CD4-positive, alpha-beta T cell treated with Interleukin-10 for 1 hour (primary cell): ENCODE results near the gene MYCN.
A peak's percentile ranks its signal among the peaks of the same experiment; 100 is the strongest.
"Not testable (repeated sequence)": the region's sequence is repeated elsewhere in the genome, so short reads cannot be mapped to it uniquely, and the experiment has no call there.

ENCODE experiments used
- DNase-seq: peaks from one replicate; pipeline ENCODE4 v3.0.0-alpha.2; 2020

Gene MYCN

DNA sequence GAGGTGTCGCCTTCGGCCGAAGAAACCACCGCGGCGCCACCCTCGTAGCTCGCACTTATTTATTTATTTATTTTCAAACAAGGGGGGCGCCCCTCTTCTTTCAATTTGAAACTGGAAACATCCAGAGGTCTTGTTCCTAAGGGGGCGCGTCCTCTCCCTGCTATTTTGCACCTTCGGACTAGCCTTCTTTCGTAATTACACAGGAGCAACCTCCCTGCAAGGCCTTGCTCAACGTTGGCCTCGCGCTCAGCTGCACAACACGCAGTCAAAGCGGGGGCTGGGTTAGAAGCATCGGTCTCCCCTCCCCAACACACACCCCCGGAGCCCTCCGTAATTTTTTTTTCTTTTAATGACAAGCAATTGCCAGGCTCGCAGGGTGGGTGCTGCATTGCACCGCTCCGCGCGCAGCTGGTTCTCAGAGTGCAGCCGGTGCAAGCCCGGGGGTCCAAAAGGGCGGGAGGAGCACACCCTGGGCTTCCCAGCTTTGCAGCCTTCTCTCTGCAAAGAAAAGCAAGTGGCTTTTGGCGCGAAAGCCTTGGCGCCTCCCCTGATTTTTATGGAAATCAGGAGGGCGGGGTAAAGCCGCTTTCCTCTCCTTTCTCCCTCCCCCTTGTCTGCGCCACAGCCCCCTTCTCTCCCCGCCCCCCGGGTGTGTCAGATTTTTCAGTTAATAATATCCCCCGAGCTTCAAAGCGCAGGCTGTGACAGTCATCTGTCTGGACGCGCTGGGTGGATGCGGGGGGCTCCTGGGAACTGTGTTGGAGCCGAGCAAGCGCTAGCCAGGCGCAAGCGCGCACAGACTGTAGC, at the start of gene MYCN:
TSS of gene MYCN (plus strand) at position 697 of the 807 bp plus-strand sequence. CDS start 1,515 bp downstream, outside the sequence.
- peak; percentile 5 for DNase-seq

DNA sequence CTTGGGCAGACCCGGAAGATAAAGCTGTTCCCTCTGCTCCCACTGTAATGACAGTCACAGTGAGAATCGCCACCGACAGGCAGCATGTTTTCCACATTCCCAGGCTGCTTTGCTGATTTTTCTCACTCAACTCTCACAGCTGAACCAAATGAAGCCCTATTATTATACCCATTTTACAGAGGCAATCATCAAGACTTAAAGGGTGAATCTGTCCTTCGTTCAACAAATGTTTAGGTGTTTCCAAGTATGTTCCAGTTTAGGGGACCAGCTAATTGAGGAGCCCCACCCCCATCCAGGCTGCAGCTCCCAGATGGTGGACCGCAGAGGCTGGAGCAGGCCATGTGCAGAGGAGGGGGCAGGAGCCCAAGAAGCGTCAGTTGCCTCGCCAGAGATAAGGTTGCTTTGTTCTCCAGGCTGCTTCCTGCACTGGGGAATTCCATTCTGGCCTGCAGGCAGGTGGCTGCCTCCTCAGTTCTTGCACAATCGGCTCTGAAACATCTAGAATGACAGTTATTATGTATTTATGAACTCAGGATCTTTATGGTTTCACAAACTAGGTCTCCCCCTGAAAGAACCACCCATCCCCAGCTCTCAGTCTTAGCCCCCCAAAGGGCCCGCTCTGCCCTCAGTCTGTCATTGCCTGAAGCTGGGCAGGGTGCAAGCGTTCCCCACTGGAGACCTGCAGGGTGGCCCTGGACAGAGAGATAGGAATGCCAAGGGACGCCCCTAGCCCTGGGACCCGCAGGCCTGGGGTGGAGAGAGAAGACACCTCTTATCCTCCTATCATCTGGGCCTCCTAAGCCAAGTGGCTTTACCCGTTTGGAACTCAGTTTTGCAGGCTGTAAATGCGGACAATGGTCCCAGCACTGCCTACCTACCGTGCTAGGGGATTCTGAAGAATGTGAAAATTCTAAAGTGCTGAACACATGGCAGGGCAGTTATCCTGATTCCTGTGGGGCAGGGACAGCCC, 49.1 kb upstream of the MYCN start:
- DNase-seq: no peak

DNA sequence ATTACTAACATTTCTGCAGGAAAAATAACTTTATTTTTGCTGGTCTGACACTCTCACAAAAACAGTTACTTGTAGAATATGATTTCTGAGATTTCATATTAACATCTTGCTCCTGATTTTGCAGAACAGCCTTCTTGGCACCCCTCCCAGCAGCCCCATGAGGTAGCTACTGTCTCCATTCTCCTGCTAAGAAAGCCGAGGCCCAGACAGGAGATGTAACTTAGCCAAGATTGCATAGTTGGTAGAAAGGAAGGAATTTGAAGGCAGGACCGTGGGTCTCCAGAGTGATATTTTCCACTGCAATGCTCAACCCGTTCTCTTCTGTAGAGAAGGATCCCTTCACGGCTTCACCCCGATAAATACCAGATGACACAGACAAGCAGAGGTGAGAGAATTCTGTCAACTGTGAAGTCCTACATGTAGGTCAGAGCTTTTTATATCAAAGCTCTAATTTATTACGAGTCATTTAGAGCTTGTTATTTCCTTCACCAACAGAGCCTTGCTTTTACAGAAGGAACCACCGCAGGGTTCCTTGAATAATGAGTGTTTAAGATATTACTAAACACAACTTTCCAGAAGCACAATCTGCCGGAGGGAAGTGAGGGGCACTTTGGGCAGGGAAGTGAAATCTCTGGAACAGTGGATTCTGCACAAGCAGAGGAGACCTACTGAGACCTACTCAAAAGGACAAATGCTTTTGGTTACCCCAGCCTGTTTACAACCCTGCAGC, 48.0 kb upstream of the MYCN start:
- DNase-seq: no peak

DNA sequence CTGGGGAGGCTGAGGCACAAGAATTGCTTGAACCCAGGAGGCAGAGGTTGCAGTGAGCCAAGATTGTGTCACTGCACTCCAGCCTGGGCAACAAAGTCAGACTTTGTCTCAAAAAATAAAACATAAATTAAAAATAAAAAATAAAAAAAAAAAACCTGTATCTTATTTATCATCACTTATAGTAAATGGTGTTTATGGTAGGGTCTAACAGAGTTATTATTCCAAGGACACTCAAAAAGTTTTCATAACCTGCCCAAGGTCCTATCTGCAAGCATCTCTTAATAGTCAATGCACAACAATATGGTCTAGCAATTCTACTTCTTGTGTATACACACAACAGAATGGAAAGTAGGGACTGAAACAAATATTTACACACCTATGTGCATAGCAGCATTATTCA, 47.3 kb upstream of the MYCN start:
- DNase-seq: no peak

DNA sequence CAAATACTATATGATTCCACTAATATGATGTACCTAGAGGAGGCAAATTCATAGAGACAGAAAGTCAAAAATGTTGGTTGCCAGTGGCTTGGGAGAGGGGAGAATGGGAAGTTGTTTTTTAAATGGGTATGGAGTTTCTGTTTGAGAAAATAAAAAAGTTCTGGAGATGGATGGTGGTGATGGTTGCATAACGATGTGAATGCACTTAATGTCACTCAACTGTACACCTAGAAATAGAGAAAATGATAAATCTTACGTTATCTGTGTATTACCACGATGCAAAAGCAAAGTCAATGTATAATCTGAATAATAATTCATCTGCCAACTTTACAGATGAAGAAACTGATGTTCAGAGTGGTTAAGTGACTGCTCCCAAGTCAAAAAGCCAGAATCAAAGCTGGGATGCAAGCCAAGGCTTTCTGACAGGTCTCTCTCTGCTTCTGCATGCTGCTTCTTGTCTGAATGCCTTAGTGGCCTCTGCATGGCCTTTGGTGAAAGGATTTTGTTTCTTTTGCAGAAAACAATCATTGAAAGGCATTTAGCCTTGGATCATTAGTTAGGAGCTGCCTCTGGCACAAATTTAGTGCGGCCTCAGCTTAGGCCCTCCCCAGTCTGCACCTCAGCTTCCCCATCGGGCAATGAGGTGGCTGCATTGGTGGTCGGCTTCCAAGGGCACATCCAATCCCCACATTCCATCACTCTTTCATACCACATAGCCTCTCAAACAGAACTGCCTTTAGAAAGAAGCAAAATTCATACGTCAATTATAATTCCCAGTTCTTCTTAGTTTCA, 46.5 kb upstream of the MYCN start:
- no peak for DNase-seq

DNA sequence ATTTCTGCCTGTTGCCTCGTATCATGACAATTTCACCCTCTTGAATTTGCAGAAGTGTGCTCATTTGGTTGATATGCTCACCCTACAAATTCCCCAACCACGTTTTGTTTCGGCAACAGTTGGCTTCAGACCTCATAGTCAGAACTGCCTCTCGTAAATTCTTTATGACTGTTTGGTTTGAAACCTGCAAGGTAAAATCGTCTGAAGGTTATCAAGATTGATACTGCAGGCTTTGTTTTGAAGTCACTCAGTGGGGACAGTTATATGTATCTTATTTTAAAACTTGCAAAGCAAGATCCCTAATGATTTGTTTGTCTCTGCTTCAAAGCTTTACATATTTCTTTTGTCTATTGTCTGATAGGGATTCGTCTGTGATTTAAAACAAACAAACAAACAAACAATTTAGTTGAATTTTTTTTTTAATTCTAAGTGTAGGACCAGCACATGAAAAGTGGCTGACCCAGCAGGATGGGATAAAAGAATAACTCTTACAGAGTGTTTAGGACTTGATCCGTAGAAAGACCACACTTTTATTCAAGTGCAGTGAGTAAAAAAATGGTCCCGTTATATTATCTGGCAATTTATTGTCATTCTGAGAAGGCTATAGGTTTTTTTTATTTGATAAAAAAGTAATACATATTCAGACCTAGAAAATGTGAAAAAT, 45.7 kb upstream of the MYCN start:
- no peak for DNase-seq

DNA sequence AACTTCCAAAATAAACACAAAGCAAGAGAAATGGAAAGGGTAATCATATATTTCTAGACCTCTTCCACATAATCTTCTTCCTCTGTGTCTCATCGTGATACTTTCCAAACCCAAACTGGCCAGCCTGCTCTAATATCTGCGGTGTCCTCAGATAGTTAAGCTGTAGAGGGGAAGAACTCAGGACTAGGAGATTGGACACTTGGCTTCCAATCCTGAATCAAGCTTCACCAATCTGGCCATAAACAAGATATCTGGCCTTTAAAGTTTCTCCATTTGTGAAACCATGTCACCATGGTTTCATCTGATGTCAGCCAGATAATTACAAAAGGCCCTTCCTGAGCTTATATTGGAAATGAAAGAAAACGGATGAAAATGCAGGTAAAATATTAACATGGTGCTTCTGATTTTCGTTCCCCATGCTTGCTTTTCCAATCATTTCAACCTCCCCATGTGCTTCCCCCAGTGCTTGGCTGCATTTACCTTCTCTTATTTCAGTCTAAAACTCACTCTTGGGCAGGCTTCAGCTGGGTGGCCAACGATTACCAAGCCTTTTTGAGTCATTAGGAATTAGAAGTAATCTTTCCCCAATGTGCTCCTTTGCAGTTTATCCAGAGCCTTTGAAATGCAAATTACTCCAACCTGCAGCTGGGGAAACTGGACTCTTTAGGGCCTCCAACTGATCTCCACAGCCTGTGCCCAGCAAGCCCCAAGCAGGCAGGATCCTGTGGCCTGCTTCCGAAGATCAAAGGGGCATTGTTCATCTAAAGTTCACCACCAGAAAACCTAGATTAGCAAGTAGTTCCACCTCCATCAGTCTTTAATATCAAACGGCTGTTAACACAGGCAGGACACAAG, 44.5 kb upstream of the MYCN start:
- DNase-seq: no peak

DNA sequence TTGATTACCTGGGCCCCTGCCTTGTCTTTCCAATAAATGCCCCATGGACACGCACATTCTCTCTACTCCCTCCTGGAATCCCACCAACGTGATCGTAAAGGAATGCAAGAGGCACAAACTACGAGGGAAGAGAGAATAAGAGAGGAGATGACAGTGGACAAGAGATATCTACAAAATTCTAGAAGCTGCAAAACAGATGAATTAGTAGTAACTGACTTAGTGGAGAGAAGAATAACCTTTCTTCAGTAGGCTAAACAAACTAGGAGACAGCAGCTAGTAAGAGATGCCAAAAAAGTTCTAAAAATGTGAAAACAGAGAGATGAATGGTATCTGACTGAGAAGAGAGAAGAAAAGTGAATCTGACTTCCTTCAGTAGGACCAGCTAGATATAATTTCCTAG, 43.5 kb upstream of the MYCN start:
- DNase-seq: no peak

DNA sequence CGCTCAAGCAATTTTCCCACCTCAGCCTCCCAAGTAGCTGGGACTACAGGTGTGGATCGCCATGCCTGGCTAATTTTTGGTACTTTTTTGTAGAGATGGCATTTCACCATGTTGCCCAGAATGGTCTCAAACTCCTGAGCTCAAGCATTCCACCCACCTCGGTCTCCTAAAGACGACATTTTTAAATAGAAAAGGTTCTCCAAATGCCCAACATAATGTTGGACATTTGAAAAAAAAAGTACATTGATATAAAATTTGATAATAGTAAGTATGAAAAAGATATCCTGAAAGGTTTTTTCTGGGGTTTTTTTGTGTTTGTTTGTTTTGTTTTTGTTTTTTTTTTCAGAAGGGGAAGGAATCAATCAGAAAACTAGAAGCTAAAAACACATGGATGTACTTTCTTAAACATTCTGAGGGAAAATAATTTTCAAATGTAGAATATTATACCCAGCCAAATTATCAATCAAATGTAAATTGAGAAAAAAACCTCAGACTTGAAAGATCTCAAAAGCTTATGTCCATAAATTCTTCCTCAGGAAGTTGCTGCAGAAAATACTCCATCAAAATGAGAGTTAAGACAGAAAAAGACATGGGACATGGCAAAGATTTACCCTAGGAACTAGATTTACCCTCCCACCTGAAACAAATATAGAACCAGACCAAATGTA, 42.8 kb upstream of the MYCN start:
- DNase-seq: no peak

DNA sequence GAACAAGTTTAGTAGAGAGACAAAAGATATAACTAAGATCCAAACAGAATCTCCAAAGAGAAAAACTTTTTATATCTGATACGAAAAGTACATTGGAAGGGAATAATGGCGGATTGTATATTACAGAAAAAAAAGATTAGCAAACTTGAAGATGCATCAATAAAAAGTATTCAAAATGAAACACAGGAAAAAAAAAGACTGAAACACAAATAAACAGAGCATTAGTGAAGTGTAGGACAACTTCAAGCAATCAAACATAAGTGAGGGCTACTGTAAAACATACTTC, 41.1 kb upstream of the MYCN start:
- DNase-seq: no peak

DNA sequence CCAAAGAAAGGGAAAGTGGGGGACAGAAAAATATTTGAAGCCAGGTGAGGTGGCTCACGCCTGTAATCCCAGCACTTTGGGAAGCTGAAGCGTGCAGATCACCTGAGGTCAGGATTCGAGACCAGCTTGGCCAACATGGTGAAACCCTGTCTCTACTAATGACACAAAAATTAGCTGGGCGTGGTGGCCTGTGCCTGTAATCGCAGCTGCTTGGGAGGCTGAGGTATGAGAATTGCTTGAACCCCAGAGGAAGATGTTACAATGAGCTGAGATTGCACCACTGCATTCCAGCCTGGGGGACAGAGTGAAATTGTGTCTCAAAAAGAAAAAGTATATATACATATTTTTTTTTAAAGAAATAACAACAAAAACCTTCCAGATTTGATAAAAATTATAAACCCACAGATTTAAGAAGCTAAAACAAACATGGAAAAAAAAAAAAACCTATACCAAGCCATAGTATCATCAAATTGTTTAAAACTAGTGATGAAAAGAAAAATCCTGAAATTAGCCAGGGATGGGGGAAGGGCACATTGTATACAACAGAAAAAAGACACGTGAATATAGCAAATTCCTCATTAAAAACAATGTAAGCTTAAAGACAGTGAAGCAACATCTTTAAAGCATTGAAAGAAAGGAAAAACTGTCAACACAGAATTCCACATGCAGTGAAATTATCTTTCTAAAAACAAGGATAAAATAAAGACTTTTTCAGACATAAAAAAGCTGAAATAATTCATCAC, 40.4 kb upstream of the MYCN start:
- no peak for DNase-seq

DNA sequence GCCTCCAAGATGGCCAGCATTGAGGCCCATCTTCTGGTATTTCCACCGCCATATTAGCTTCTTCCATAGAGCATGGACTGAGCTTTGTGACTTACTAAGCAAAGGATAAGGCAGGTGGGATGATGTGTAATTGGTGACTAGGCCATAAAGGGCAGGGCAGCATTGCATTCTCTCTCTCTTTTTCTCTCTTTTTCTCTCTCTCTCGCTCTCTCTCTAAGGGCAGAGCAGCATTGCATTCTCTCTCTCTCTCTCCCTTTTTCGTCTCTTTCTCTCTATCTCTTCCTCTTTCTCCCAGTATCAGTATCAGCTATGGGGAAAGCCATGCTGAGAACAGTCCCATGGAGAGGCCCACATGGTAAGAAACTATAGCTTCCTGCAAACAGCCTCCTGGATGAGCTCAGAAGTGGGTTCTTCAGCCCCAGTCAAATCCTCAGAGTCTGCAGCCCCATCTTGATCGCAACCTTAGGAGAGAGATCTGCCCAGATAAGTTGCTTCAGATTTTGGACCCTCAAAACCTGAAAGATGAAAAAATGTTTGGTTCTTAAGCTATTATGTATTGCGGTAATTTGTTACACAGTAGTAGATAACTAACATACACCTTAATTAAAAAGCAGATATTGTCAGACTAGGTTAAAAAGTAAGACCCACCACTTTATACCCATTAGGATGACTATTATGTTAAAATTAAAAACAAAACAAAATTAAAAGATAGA, 39.1 kb upstream of the MYCN start:
- DNase-seq: no peak

DNA sequence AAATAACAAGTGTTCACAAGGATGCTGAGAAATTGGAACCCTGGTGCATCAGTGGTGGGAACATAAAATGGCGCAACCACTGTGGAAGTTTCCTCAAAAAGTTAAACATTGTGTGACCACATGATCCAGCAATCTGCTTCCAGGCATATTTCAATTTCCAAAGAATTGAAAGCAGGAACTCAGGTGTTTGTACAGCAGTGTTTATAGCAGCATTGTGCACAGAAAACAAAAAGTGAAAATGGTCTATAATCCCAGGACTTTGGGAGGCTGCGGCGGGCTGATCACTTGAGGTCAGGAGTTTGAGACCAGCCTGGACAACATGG, 38.6 kb upstream of the MYCN start:
- DNase-seq: no peak

DNA sequence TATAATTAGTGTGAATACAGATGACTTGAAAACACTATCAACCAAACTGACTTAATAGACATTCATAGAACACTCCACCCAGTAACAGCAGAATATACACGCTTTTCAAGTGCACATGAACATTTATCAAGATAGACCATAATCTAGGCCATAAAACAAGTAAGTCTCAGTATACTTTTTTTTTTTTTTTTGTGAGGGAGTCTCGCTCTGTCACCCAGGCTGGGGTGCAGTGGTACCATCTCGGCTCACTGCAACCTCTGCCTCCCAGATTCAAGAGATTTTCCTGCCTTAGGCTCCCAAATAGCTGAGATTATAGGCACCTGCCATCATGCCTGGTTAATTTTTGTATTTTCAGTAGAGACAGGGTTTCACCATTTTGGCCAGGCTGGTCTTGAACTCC, 36.4 kb upstream of the MYCN start:
- DNase-seq: not testable (repeated sequence)

DNA sequence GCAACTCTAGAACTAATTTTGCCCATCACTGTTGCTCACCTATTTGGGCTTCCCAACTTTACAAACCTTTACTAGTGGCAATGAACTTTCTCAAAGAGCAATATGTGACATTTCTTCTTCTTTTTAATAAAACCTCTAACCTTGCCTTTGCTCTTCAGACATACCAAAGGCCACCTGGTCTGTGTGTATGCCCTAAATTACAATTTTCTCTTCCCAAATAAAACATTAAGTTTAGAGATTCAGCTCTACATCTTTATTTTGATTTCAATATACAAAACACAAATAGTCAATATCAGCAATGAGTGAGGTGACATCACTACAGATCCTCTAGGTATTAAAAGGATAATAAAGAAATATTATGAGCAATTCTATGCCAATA, 35.1 kb upstream of the MYCN start:
- DNase-seq: no peak

DNA sequence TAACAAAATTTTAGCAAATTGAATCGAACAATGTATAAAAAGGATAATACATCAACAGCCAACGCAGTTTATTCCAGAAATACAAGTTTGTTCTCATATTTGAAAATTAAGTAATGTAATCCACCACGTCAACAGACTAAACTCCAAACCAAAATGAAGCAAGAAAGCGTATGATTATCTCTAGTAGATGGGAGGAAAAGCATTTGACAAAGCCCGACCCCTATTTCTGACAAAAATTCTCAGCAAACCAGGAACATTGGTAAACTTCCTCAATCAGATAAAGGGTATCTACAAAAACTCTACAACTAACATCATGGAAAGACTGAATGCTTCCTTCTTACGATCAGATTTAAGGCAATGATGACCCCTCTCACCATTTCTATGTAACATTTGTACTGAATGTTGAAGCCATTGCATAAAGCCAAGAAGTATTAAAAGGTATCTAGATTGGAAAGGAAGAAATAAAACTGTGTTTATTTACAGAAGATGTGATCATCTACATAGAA, 34.3 kb upstream of the MYCN start:
- DNase-seq: no peak

DNA sequence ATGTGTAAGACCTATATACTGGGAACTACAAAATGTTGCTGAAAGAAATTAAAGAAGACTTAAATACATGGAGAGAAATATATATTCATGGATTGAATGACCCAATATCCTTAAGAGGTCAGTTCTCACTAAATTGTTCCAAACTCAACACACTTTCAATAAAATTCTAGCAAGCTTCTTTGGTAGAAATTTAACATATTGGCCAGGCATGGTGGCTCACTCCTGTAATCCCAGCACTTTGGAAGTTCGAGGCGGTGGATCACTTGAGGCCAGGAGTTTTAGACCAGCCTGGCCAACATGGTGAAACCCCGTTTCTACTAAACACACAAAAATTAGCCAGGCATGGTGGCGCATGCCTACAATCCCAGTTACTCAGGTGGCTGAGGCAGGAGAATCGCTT, 33.6 kb upstream of the MYCN start:
- no peak for DNase-seq

DNA sequence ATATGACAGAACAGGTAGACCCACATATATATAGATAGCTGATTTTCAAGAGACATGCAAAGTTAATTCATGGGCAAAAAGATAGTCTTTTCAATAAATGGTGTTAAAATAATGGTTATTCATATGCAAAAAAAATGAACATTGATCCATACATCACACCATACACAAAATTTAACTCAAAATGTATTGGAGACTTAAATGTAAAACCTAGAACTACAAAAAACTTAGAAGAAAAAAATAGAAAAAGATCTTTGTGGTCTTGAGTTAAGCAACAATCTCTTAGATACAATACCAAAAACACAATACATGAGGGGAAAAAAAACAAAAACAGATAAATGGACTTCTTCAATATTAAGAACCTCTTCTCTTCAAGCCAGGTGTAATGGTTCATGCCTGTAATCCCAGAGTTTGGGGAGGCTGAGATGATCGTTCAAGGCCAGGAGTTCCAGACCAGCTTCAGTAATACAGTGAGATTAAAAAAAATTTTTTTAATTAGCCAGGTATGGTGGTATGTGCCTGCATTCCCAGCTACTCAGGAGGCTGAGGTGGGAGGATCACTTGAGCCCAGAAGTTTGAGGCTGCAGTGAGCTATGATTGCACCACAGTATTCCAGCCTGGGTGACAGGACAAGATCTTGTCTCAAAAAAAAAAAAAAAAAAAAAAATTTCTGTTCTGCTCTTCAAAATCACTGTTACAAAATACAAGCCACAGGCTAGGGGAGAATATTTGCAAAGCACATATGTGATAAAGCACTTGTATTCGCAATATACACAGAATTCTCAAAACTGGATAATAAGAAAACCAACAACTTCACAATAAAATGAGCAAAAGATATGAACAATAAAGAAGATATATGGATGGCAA, 32.7 kb upstream of the MYCN start:
- no peak for DNase-seq
